AG04450 (cell line): ENCODE measurements around the gene REM2. TPM values are rescaled to one million over a fixed set of nuclear protein-coding genes. Genes with fewer than 3 reads are reported as not detected.

ENCODE experiments used
- CTCF ChIA-PET: fragments of 300-600, 350-600 bp; formaldehyde crosslinking; extraction: SDS; loops from one replicate; lab custom pipeline; 2022; ENCODE audit warnings: antibody characterized with exemption, inconsistent platforms; lab: Charles Lee
- POLR2A ChIA-PET: fragments of 350-600 bp; formaldehyde crosslinking; extraction: SDS; loops from one replicate; lab custom pipeline; 2021; ENCODE audit warnings: antibody characterized with exemption, inconsistent platforms; lab: Yijun Ruan, JAX
- DNase-seq: peaks from one replicate; pipeline ENCODE4 v3.0.0-alpha.2; 2011; ENCODE audit warnings: low read depth, low spot score
- H3K27ac ChIP-seq: one replicate; pipeline ENCODE4 v1.5.1; 2012; ENCODE audit warnings: low read depth, low read length, control low read depth
- H3K27me3 ChIP-seq: one replicate; pipeline ENCODE4 v1.6.0; 2012; ENCODE audit warnings: low read length; ENCODE audit not compliant: control insufficient read depth, insufficient read depth
- H3K4me3 ChIP-seq: 2 replicates; pipeline ENCODE4 v1.5.1; 2011; ENCODE audit warnings: mild to moderate bottlenecking, low read depth, low read length, control low read depth
- H3K9me3 ChIP-seq: 2 replicates; pipeline ENCODE4 v1.5.1; 2012; ENCODE audit warnings: low read length; ENCODE audit not compliant: control insufficient read depth, insufficient read depth
- polyA plus RNA-seq: library from polyadenylated mRNA; depleted of rRNA; stranded (reverse); fragments of >200 nt; gene quantifications from 2 replicates; pipeline ENCODE4 v1.2.3, GENCODE V29; 2011
- TF ChIP-seq, protein P1 (sequence below): IDR thresholded peaks from 2 replicates; pipeline ENCODE4 v1.5.1; 2011; ENCODE audit warnings: low read depth, low read length, control low read depth, inconsistent platforms

Gene REM2
- polyA plus RNA-seq, 1 experiment = 0.19 TPM

DNA sequence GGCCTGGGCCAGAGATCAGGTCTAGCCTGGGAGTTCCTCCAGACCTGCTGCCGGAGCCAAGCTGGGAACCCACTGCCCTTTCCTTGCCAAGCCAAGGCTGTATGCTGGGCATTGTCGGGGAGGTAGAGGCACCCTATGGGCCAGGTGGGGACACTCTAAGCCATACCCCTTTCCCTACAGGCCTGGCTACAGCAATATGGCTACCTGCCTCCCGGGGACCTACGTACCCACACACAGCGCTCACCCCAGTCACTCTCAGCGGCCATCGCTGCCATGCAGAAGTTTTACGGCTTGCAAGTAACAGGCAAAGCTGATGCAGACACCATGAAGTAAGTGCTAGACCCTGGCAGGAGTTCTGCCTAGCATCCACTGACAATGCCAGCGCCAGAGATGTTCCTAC lies 41.7 kb upstream of the REM2 start:
- H3K4me3 ChIP-seq = no peak overlapping the region
- H3K27me3 ChIP-seq = no peaks in the 10 kb centered on the region
- TF ChIP-seq, protein P1, sequence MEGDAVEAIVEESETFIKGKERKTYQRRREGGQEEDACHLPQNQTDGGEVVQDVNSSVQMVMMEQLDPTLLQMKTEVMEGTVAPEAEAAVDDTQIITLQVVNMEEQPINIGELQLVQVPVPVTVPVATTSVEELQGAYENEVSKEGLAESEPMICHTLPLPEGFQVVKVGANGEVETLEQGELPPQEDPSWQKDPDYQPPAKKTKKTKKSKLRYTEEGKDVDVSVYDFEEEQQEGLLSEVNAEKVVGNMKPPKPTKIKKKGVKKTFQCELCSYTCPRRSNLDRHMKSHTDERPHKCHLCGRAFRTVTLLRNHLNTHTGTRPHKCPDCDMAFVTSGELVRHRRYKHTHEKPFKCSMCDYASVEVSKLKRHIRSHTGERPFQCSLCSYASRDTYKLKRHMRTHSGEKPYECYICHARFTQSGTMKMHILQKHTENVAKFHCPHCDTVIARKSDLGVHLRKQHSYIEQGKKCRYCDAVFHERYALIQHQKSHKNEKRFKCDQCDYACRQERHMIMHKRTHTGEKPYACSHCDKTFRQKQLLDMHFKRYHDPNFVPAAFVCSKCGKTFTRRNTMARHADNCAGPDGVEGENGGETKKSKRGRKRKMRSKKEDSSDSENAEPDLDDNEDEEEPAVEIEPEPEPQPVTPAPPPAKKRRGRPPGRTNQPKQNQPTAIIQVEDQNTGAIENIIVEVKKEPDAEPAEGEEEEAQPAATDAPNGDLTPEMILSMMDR = no peak
- no peak for DNase-seq
- CTCF ChIA-PET = interaction anchor here (0.7 to 1.4 kb wide), 6 partner anchors 10 to 284 kb away, joined by 3 to 7 read pairs (median 5); no protein-coding TSS in a partner anchor
- H3K27ac ChIP-seq = peak overlapping the region; percentile 52
- POLR2A ChIA-PET = interaction anchor here (2.0 kb wide), 1 partner anchor 10 kb away, joined by 7 read pairs; no protein-coding TSS in a partner anchor
- peaks cover 12% of the 10 kb centered on the region; the same call in 1 of the 2 replicates for H3K9me3 ChIP-seq

DNA sequence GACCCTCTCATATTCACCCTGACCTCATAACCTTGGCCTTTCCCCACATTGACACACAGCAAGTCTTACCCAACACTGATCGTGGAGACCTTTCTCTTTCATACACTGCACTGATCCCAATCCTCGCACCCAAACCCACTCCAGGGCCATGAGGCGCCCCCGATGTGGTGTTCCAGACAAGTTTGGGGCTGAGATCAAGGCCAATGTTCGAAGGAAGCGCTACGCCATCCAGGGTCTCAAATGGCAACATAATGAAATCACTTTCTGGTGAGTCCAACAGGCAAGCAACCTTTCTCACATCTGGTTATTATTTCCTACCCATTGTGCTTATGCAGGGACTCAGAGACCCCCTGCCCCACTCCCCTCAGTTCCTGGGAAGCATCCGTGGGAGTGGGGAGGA lies 41.3 kb upstream of the REM2 start:
- H3K9me3 ChIP-seq = peaks cover 9% of the 10 kb centered on the region; the same call in 1 of the 2 replicates
- TF ChIP-seq, protein P1 = no peak
- DNase-seq = no peak
- POLR2A ChIA-PET = interaction anchor here (2.0 kb wide), 1 partner anchor 9 kb away, joined by 7 read pairs; no protein-coding TSS in a partner anchor
- no peaks in the 10 kb centered on the region for H3K27me3 ChIP-seq
- H3K27ac ChIP-seq = peak overlapping the region; percentile 21
- CTCF ChIA-PET = interaction anchor here (0.8 to 1.4 kb wide), 3 partner anchors 12 to 271 kb away, joined by 3 to 7 read pairs (median 6); no protein-coding TSS in a partner anchor
- no peak overlapping the region for H3K4me3 ChIP-seq

DNA sequence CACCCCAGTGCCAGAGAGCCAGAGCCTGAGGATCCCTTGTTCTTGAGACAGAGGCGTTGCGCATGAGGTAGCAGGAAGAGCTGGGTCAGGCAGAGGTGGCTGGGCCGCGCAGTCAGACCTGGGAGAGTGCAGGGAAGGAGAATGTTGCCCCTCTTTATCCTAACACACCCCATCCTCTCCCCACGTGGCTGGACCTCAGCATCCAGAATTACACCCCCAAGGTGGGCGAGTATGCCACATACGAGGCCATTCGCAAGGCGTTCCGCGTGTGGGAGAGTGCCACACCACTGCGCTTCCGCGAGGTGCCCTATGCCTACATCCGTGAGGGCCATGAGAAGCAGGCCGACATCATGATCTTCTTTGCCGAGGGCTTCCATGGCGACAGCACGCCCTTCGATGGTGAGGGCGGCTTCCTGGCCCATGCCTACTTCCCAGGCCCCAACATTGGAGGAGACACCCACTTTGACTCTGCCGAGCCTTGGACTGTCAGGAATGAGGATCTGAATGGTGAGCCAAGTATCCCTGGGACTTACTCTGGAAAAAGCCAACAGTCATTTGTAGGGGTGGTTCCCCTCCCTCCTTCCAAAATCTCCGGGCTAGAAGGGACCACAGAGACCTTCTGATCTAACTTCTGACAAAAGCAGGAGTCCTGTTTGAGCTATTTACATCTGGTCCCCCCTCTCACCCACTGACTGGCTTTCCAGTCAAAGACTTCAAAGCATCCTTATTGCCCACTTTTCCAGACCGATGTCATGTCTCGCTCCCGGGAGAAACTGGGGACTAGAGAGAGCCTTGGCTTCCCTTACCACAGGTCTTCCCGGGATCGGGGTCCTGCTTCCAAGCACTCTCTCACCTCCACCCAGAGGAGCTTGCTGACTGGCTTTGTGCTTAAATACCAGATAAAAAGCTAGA lies 40.6 kb upstream of the REM2 start:
- TF ChIP-seq, protein P1 = no peak
- H3K27me3 ChIP-seq = no peaks in the 10 kb centered on the region
- H3K27ac ChIP-seq = peak overlapping the region; percentile 47
- DNase-seq = no peak
- ChIA-PET CTCF (interaction anchor here (0.8 to 1.5 kb wide), 3 partner anchors 11 to 285 kb away, joined by 3 to 6 read pairs (median 3); no protein-coding TSS in a partner anchor), POLR2A (interaction anchor here (2.0 kb wide), 1 partner anchor 8 kb away, joined by 7 read pairs; no protein-coding TSS in a partner anchor)
- H3K4me3 ChIP-seq = no peak overlapping the region
- peaks cover 2% of the 10 kb centered on the region; the same call in 1 of the 2 replicates for H3K9me3 ChIP-seq

DNA sequence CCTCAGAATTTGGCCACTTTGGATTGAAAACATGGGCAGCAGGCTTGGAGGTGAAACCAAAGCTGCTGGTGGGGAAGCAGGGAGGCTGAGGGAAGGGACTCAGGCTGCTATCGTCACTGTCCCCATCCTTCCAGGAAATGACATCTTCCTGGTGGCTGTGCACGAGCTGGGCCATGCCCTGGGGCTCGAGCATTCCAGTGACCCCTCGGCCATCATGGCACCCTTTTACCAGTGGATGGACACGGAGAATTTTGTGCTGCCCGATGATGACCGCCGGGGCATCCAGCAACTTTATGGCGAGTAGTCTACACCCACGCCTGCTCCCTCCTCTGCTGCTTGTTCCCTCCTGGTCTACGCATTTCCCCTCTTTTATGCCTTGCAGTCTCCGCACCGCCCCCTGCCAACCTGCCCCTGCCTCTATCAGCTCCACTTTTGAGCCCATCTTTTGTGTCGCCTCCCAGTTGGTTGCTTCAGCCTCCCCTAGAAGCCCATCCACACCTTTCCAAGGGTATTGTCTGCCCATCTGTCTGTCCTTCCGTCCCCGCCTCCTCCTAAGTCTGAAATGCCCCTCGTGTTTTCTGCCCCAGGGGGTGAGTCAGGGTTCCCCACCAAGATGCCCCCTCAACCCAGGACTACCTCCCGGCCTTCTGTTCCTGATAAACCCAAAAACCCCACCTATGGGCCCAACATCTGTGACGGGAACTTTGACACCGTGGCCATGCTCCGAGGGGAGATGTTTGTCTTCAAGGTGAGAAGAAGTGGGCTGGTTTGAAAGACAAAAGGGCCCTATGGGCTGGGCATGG lies 39.7 kb upstream of the REM2 start:
- TF ChIP-seq, protein P1 = no peak
- ChIA-PET CTCF (interaction anchor here (0.8 to 1.5 kb wide), 2 partner anchors 10 to 286 kb away, joined by 3 to 6 read pairs; no protein-coding TSS in a partner anchor), POLR2A (no interaction called here)
- H3K4me3 ChIP-seq = no peak overlapping the region
- no peaks in the 10 kb centered on the region for H3K9me3 ChIP-seq
- DNase-seq = no peak
- H3K27ac ChIP-seq = peak overlapping the region; percentile 47
- no peaks in the 10 kb centered on the region for H3K27me3 ChIP-seq
